ENCODE data around the gene PDZD4. TPM values are rescaled to one million over a fixed set of nuclear protein-coding genes. Genes with fewer than 3 reads are reported as not detected.

PDZD4 gene
- total and polyA plus RNA-seq, 10 of the 15 experiments (the other 5 are each of a cell fraction or from before 2014, with no cell fraction given) = 0.01 to 0.15 (median 0.04) TPM; not detected in 6

- TF ChIP-seq KLF5 (IDR thresholded peaks at IDR 0.05; ENCODE audit: partially characterized antibody) (no peak), MLLT1 (IDR thresholded peaks at IDR 0.05) (no peak), SUZ12 (IDR thresholded peaks at IDR 0.05; ENCODE audit: unreplicated experiment) (no peak), IRF4 (IDR thresholded peaks at IDR 0.05; ENCODE audit: low read depth, low read length) (no peak), POU2F2 (IDR thresholded peaks at IDR 0.05; ENCODE audit: borderline replicate concordance, low read depth, low read length) (no peak), KDM1A (IDR thresholded peaks at IDR 0.05; ENCODE audit: borderline replicate concordance) (no peak), ZNF24 (IDR thresholded peaks at IDR 0.05) (no peak)
Measured at GRCh38 chrX:153800746-153801145, 29.6 kb downstream of the PDZD4 start (continued).

- ChIA-PET RAD21 (ENCODE audit: unreplicated experiment) (no interaction called here), POLR2A (no interaction called here), CTCF (no interaction called here), SMC1A (ENCODE audit: uncharacterized antibody, unreplicated experiment) (no interaction called here)
- Histone ChIP-seq H4K20me1 (ENCODE audit: control insufficient read depth, insufficient read depth) (no peaks in the 10 kb centered on the region; the same call in 1 of the 2 replicates), H3K4me2 (ENCODE audit: control insufficient read depth, insufficient read depth) (no peak overlapping the region), H3K27me3 (replicated peaks in 1 of 2; ENCODE audit: control insufficient read depth in 2 of 2, insufficient read depth in 2 of 2, low read length in 1 of 2) (no peaks in the 10 kb centered on the region), H3K79me2 (ENCODE audit: control insufficient read depth, insufficient read depth, low read length) (peaks cover 11% of the 10 kb centered on the region), H3K36me3 (ENCODE audit: control insufficient read depth in 2 of 2, insufficient read depth in 2 of 2, low read length in 1 of 2) (peaks cover 0 to 1% of the 10 kb centered on the region in 2 experiments; a peak in 2 of 4 replicates), H3K4me1 (ENCODE audit: control insufficient read depth, insufficient read depth, low read length) (peaks cover 4% of the 10 kb centered on the region; the same call in 1 of the 2 replicates), H3K9ac (ENCODE audit: control insufficient read depth, insufficient read depth, low read length) (no peak overlapping the region), H3K4me3 (no peak overlapping the region), H2AFZ (ENCODE audit: control insufficient read depth, low read depth, low read length) (no peak overlapping the region), H3K27ac (ENCODE audit: control insufficient read depth, insufficient read depth) (no peak overlapping the region), H3K9me3 (replicated peaks; ENCODE audit: control insufficient read depth, insufficient read depth, low read length) (no peaks in the 10 kb centered on the region; the same call in 2 of the 3 replicates)
- intact Hi-C loops (cut with micrococcal nuclease; ENCODE audit: unreplicated experiment) (no loop called here), in situ Hi-C loops (cut with MboI) (loop anchor here (25.0 kb wide), 1 partner anchor 613 kb away; the partner anchor contains the start of gene MAGEA1)
- DNase-seq (ENCODE audit: low read depth, low spot score) = no peak
- ATAC-seq = no peak; the same call in 2 of the 3 replicates
- no peak for FAIRE-seq
- 59% methylated on average over 15 of the region's 16 CpGs for WGBS (ENCODE audit: insufficient coverage, insufficient replicate concordance, low lambda C conversion rate, missing lambda C conversion rate)
- no peak for TF ChIP-seq MEF2B (IDR thresholded peaks at IDR 0.05; ENCODE audit: partially characterized antibody, poor library complexity, severe bottlenecking)
- peak; percentile 39; the same call in 1 of the 2 replicates for TF ChIP-seq POLR2A (IDR thresholded peaks at IDR 0.05; ENCODE audit: low read depth, low read length)
- no peak for TF ChIP-seq RUNX3 (IDR thresholded peaks at IDR 0.05; ENCODE audit: low read length)
- no peak for TF ChIP-seq RFX5 (IDR thresholded peaks at IDR 0.05; ENCODE audit: low read depth, low read length)
- TF ChIP-seq GABPA (IDR thresholded peaks at IDR 0.05; ENCODE audit: low read depth) = no peak
- BruUV-seq (replicated peaks) = no TSS peak
Measured at GRCh38 chrX:153800177-153800722, 30.1 kb downstream of the PDZD4 start.

Data from GM12878 (cell line).